Measurements from ENCODE around the gene CORIN.
"Not testable (repeated sequence)": the region's sequence is repeated elsewhere in the genome, so short reads cannot be mapped to it uniquely, and the experiment has no call there.

Gene CORIN

GRCh38 chr4:47624031-47624441 lies 213.8 kb downstream of the CORIN start:
- peak; percentile 75 for DNase-seq

- no peak for DNase-seq
These were observed 216.7 kb downstream of the CORIN start for GRCh38 chr4:47621181-47621580.

- no peak for DNase-seq
These were observed 218.2 kb downstream of the CORIN start for GRCh38 chr4:47619691-47620090.

GRCh38 chr4:47617607-47618006 lies 220.3 kb downstream of the CORIN start:
- no peak for DNase-seq

- peak; percentile 10 for DNase-seq
These were observed 222.5 kb downstream of the CORIN start for GRCh38 chr4:47615385-47615784.

GRCh38 chr4:47612116-47613023 lies 225.5 kb downstream of the CORIN start:
- peak; percentile 5 for DNase-seq

- DNase-seq, result no peak
These were observed 231.4 kb downstream of the CORIN start for GRCh38 chr4:47606482-47606881.

- DNase-seq, result peak; percentile 17
These were observed 239.0 kb downstream of the CORIN start for GRCh38 chr4:47598896-47599295.

- peak; percentile 49 for DNase-seq
These were observed 239.5 kb downstream of the CORIN start for GRCh38 chr4:47598320-47598719.

- DNase-seq, result no peak
These were observed 240.2 kb downstream of the CORIN start for GRCh38 chr4:47597696-47598095.

- no peak for DNase-seq
These were observed 247.5 kb downstream of the CORIN start for GRCh38 chr4:47590325-47590724.

GRCh38 chr4:47579235-47579634 lies 258.6 kb downstream of the CORIN start:
- no peak for DNase-seq

- no peak for DNase-seq
These were observed 259.9 kb downstream of the CORIN start for GRCh38 chr4:47577779-47578553.

GRCh38 chr4:47572981-47573380 lies 264.9 kb downstream of the CORIN start:
- DNase-seq, result no peak

- DNase-seq, result no peak
These were observed 267.1 kb downstream of the CORIN start for GRCh38 chr4:47570816-47571215.

GRCh38 chr4:47567511-47567910 lies 270.4 kb downstream of the CORIN start:
- DNase-seq, result no peak

GRCh38 chr4:47566969-47567368 lies 270.9 kb downstream of the CORIN start:
- no peak for DNase-seq

- DNase-seq, result no peak
These were observed 271.3 kb downstream of the CORIN start for GRCh38 chr4:47566566-47566965.

- no peak for DNase-seq
These were observed 275.6 kb downstream of the CORIN start for GRCh38 chr4:47562297-47562696.

GRCh38 chr4:47561331-47561730 lies 276.5 kb downstream of the CORIN start:
- no peak for DNase-seq

- DNase-seq, result no peak
These were observed 277.2 kb downstream of the CORIN start for GRCh38 chr4:47560682-47561081.

GRCh38 chr4:47557255-47557654 lies 280.6 kb downstream of the CORIN start:
- DNase-seq, result no peak

- not testable (repeated sequence) for DNase-seq
These were observed 281.9 kb downstream of the CORIN start for GRCh38 chr4:47555920-47556319.
